ENCODE data around the gene SORCS1. TPM values are rescaled to one million over a fixed set of nuclear protein-coding genes. Genes with fewer than 3 reads are reported as not detected.

Gene SORCS1
- polyA plus RNA-seq, 1 donor (not counting 4 experiments of a cell fraction or from before 2014, with no cell fraction given): not detected

DNA sequence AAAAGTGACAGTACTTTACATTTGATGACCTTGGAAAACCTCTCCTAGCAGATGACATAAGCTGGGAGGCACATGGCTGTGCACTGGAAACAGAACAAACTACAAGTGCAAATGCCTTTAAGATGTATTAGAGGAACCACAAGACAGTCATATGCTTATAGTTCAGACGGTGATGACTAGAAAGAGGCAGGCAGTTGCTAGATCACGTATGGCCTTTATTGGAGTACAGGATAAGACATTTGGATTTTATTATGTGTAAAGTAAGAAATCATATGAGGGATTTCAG lies 290.0 kb downstream of the SORCS1 start:
- Histone ChIP-seq H3K36me3 (ENCODE audit: control insufficient read depth in 2 of 2, extremely low read depth in 1 of 2, insufficient read depth in 2 of 2, low read length in 2 of 2) (no peaks in the 10 kb centered on the region), H3K4me1 (ENCODE audit: control insufficient read depth, extremely low read depth, insufficient read depth, low read length) (no peaks in the 10 kb centered on the region), H3K27ac (ENCODE audit: control insufficient read depth, insufficient read depth, low read length) (no peak overlapping the region), H4K20me1 (ENCODE audit: control insufficient read depth, extremely low read depth, insufficient read depth, low read length) (no peaks in the 10 kb centered on the region), H2AFZ (ENCODE audit: control insufficient read depth, low read length) (no peak overlapping the region), H3K4me3 (ENCODE audit: control insufficient read depth in 2 of 3, extremely low read depth in 1 of 3, insufficient read depth in 2 of 3, low read depth in 1 of 3, low read length in 3 of 3) (no peak overlapping the region), H3K9ac (ENCODE audit: control insufficient read depth, extremely low read depth, insufficient read depth, low read length) (no peak overlapping the region), H3K4me2 (ENCODE audit: control insufficient read depth, extremely low read depth, insufficient read depth, low read depth, low read length) (no peak overlapping the region), H3K9me1 (ENCODE audit: control insufficient read depth, extremely low read depth, insufficient read depth, low read length) (no peaks in the 10 kb centered on the region), H3K27me3 (ENCODE audit: control insufficient read depth, extremely low read depth, insufficient read depth, low read length) (no peaks in the 10 kb centered on the region), H3K79me2 (ENCODE audit: control insufficient read depth, insufficient read depth, low read length) (no peaks in the 10 kb centered on the region), H3K9me3 (ENCODE audit: control insufficient read depth, low read depth, low read length) (no peaks in the 10 kb centered on the region)
- dilution Hi-C loops (cut with MboI; ENCODE audit: extremely low pct_ligation_motif_present, low sequenced_read_pairs): no loop called here
- FAIRE-seq: no peak
- no peak for DNase-seq (ENCODE audit: low read depth, low spot score)
- TF ChIP-seq EZH2 (IDR thresholded peaks at IDR 0.05; ENCODE audit: low read length): no peak
- TF ChIP-seq, protein P1, sequence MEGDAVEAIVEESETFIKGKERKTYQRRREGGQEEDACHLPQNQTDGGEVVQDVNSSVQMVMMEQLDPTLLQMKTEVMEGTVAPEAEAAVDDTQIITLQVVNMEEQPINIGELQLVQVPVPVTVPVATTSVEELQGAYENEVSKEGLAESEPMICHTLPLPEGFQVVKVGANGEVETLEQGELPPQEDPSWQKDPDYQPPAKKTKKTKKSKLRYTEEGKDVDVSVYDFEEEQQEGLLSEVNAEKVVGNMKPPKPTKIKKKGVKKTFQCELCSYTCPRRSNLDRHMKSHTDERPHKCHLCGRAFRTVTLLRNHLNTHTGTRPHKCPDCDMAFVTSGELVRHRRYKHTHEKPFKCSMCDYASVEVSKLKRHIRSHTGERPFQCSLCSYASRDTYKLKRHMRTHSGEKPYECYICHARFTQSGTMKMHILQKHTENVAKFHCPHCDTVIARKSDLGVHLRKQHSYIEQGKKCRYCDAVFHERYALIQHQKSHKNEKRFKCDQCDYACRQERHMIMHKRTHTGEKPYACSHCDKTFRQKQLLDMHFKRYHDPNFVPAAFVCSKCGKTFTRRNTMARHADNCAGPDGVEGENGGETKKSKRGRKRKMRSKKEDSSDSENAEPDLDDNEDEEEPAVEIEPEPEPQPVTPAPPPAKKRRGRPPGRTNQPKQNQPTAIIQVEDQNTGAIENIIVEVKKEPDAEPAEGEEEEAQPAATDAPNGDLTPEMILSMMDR (optimal IDR thresholded peaks at IDR 0.05 in 1 of 3, IDR thresholded peaks at IDR 0.05 in 1 of 3, conservative IDR thresholded peaks at IDR 0.05 in 1 of 3; ENCODE audit: extremely low read depth in 1 of 3, insufficient read depth in 2 of 3, low read length in 3 of 3): no peak

DNA sequence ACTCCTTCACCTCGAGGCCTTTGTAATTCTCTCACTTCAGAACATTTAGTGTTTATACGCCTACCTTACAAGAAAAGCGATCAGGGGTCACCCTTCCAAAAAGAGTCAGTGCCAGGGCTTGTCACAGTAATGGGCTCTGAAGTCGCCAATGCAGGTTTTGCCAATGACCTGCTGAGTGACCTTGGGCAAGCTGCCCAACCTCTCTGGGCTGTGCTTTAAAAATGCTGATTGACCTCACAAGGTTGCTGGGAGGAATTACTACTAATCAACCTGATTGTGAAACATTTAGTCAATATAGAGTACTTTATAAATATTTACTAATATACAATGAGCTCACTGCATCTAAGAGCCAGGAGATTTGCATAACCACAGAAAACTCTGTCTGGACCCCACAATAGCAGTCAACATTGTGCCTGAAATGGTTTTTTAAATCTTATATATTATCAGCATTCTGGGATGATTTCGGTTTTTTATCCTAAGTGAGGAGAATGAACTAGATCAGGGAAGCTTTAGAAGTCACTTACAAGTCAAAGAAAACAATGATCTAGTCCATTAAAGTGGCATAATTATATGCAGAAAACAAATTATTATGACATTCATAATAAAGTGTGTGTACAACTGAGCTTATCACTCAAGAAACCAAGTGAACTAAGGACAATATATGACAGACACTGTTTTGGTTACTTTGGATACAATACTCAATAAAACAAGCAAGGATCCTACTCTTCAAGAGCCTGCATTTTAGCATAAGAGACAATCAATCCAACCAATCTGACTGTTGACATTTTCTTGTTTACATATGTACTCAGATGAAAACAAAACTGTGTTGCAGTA lies 290.5 kb downstream of the SORCS1 start:
- FAIRE-seq (no peak), DNase-seq (ENCODE audit: low read depth, low spot score) (no peak)
- H3K36me3 ChIP-seq (ENCODE audit: control insufficient read depth in 2 of 2, extremely low read depth in 1 of 2, insufficient read depth in 2 of 2, low read length in 2 of 2): no peaks in the 10 kb centered on the region
- no peaks in the 10 kb centered on the region for H3K79me2 ChIP-seq (ENCODE audit: control insufficient read depth, insufficient read depth, low read length)
- H3K27me3 ChIP-seq (ENCODE audit: control insufficient read depth, extremely low read depth, insufficient read depth, low read length): no peaks in the 10 kb centered on the region
- no peak overlapping the region for H3K9ac ChIP-seq (ENCODE audit: control insufficient read depth, extremely low read depth, insufficient read depth, low read length)
- no peak overlapping the region for H3K4me3 ChIP-seq (ENCODE audit: control insufficient read depth in 2 of 3, extremely low read depth in 1 of 3, insufficient read depth in 2 of 3, low read depth in 1 of 3, low read length in 3 of 3)
- no peak overlapping the region for H3K27ac ChIP-seq (ENCODE audit: control insufficient read depth, insufficient read depth, low read length)
- H3K9me1 ChIP-seq (ENCODE audit: control insufficient read depth, extremely low read depth, insufficient read depth, low read length): no peaks in the 10 kb centered on the region
- no peaks in the 10 kb centered on the region for H3K4me1 ChIP-seq (ENCODE audit: control insufficient read depth, extremely low read depth, insufficient read depth, low read length)
- H3K9me3 ChIP-seq (ENCODE audit: control insufficient read depth, low read depth, low read length): no peaks in the 10 kb centered on the region
- dilution Hi-C loops (cut with MboI; ENCODE audit: extremely low pct_ligation_motif_present, low sequenced_read_pairs): no loop called here
- H2AFZ ChIP-seq (ENCODE audit: control insufficient read depth, low read length): no peak overlapping the region
- no peaks in the 10 kb centered on the region for H4K20me1 ChIP-seq (ENCODE audit: control insufficient read depth, extremely low read depth, insufficient read depth, low read length)
- no peak for TF ChIP-seq EZH2 (IDR thresholded peaks at IDR 0.05; ENCODE audit: low read length)
- TF ChIP-seq, protein P1 (optimal IDR thresholded peaks at IDR 0.05 in 1 of 3, IDR thresholded peaks at IDR 0.05 in 1 of 3, conservative IDR thresholded peaks at IDR 0.05 in 1 of 3; ENCODE audit: extremely low read depth in 1 of 3, insufficient read depth in 2 of 3, low read length in 3 of 3): no peak
- no peak overlapping the region for H3K4me2 ChIP-seq (ENCODE audit: control insufficient read depth, extremely low read depth, insufficient read depth, low read depth, low read length)

Data from keratinocyte (primary cell).